Left cardiac atrium (tissue), 4 donors: Measurements from ENCODE around the gene CACNA1F. TPM values are rescaled to one million over a fixed set of nuclear protein-coding genes. Genes with fewer than 3 reads are reported as not detected.
A peak's percentile ranks its signal among the peaks of the same experiment; 100 is the strongest.
"Not testable (repeated sequence)": the region's sequence is repeated elsewhere in the genome, so short reads cannot be mapped to it uniquely, and the experiment has no call there.

Source experiments
- ATAC-seq, 2 donors: fragments of 200-7000 bp; cut with Tn5 transposase; one replicate each; pipeline ENCODE4 v1.9.1; 2020; ENCODE audit warnings: mild to moderate bottlenecking in 2 of 2, moderate library complexity in 2 of 2
- DNase-seq: peaks from one replicate; pipeline ENCODE4 v3.0.0-alpha.2; 2020
- intact Hi-C, 2 donors: fragments of 100-400 bp; cut with DNase I; formaldehyde crosslinking; loops; one replicate each; pipeline versions ENCODE4 v1.14.1 to v1.15.1; 2022 to 2023
- total RNA-seq, 2 donors: library from RNA; stranded (reverse); fragmentation: NEBNext Ultra II Directional; extraction: Animal tissue kit (Norgen Biotek cat#: 25700); gene quantifications; one replicate each; pipeline ENCODE4 v1.2.1, GENCODE V29; 2021
- donor health status: DM: no; HTN: yes; CAD: no.
- donor health status: DM: no; HTN: yes; CAD: no; lungs with severe emphysema.
- donor health status: DM: yes; HTN: yes; CAD: no.
- donor health status: Dilated cardiomyopathy.

CACNA1F gene
- total RNA-seq, 2 donors from 2014 or later, result 0.03 to 0.21 TPM

- intact Hi-C loops, result no loop called here
- ATAC-seq (peak; percentile 45 to 48), DNase-seq (peak; percentile 89)
These were observed 46.8 kb downstream of the CACNA1F start, which contains the start of gene PRICKLE3 for GRCh38 chrX:49186125-49187027. Gene PRICKLE3, minus strand, starts transcription at chrX:49186373. Its CDS starts 76 bp downstream, at chrX:49186297.

- DNase-seq, result peak; percentile 95
- peak; percentile 85 to 90 for ATAC-seq
- intact Hi-C loops, result no loop called here
These were observed 48.6 kb downstream of the CACNA1F start for GRCh38 chrX:49184294-49185281.

GRCh38 chrX:49183701-49184281, 49.3 kb downstream of the CACNA1F start:
- intact Hi-C loops, result no loop called here
- DNase-seq (no peak), ATAC-seq (no peak)

GRCh38 chrX:49179358-49179757, 53.8 kb downstream of the CACNA1F start:
- ATAC-seq (no peak), DNase-seq (no peak)
- intact Hi-C loops, result no loop called here

GRCh38 chrX:49178537-49178936, 54.6 kb downstream of the CACNA1F start:
- ATAC-seq (peak in 1 of 2 donors; percentile 2), DNase-seq (no peak)
- intact Hi-C loops, result no loop called here

- no peak for DNase-seq
- ATAC-seq, result peak in 1 of 2 donors; percentile 7
- intact Hi-C loops, result no loop called here
These were observed 55.2 kb downstream of the CACNA1F start for GRCh38 chrX:49177873-49178480.

- ATAC-seq (peak in 1 of 2 donors; percentile 8), DNase-seq (no peak)
- intact Hi-C loops, result no loop called here
These were observed 55.8 kb downstream of the CACNA1F start for GRCh38 chrX:49177338-49177833.

- intact Hi-C loops, result no loop called here
- DNase-seq (no peak), ATAC-seq (peak; percentile 4 to 39)
These were observed 56.5 kb downstream of the CACNA1F start for GRCh38 chrX:49176421-49177326.

GRCh38 chrX:49175435-49176274, 57.5 kb downstream of the CACNA1F start:
- DNase-seq (no peak), ATAC-seq (no peak)
- intact Hi-C loops, result no loop called here

GRCh38 chrX:49174723-49175122, 58.4 kb downstream of the CACNA1F start:
- intact Hi-C loops, result no loop called here
- no peak for ATAC-seq
- DNase-seq, result no peak

GRCh38 chrX:49173544-49173943, 59.6 kb downstream of the CACNA1F start:
- DNase-seq, ATAC-seq, intact Hi-C loops: not testable (repeated sequence)

- peak; percentile 74 to 84 for ATAC-seq
- intact Hi-C loops, result no loop called here
- peak; percentile 77 for DNase-seq
These were observed 60.8 kb downstream of the CACNA1F start for GRCh38 chrX:49172280-49172780.

GRCh38 chrX:49171752-49172279, 61.3 kb downstream of the CACNA1F start, which contains the start of gene PLP2:
Gene PLP2, plus strand, starts transcription at chrX:49171898. Its CDS starts 103 bp downstream, at chrX:49172001.
- peak; percentile 67 for DNase-seq
- ATAC-seq, result peak; percentile 48 to 66
- intact Hi-C loops, result no loop called here

- ATAC-seq (no peak), DNase-seq (no peak)
- intact Hi-C loops, result no loop called here
These were observed 65.4 kb downstream of the CACNA1F start for GRCh38 chrX:49167740-49168108.

GRCh38 chrX:49166914-49167739, 66.0 kb downstream of the CACNA1F start:
- intact Hi-C loops, result no loop called here
- ATAC-seq (peak; percentile 44 to 61), DNase-seq (peak; percentile 80)
